OCI-LY7 (cell line): ENCODE measurements around the gene RAB44. TPM values are rescaled to one million over a fixed set of nuclear protein-coding genes. Genes with fewer than 3 reads are reported as not detected.

Source experiments
- BruUV-seq: library from RNA; stranded (reverse); fragments of 400-500 nt; replicated peaks from 2 replicates; lab custom pipeline; 2021; lab: Mats Ljungman, UMichigan
- CTCF ChIA-PET: fragments of 300-600 bp; sonication (Branson Sonifier 250); formaldehyde crosslinking; loops from one replicate; lab custom pipeline; 2022; ENCODE audit warnings: antibody characterized with exemption; ENCODE audit not compliant: unreplicated experiment; lab: Charles Lee
- POLR2A ChIA-PET: fragments of 300-600 bp; sonication (Branson Sonifier 250); formaldehyde crosslinking; loops from one replicate; lab custom pipeline; 2022; ENCODE audit warnings: antibody characterized with exemption; lab: Charles Lee
- DNase-seq: peaks from one replicate; pipeline ENCODE4 v3.0.0-alpha.2; 2015; ENCODE audit warnings: low spot score
- H2AFZ ChIP-seq: fragments of 200-600 bp; sonication (generic), shearing (Covaris generic); 2 replicates; pipeline ENCODE4 v1.6.1; 2014; ENCODE audit warnings: mild to moderate bottlenecking, antibody characterized with exemption, low read length, moderate library complexity
- H3K27ac ChIP-seq: fragments of 200-600 bp; sonication (generic); 2 replicates; pipeline ENCODE4 v1.5.1; 2014; ENCODE audit warnings: mixed run types, low read depth, mild to moderate bottlenecking, moderate library complexity, low read length, inconsistent platforms; ENCODE audit not compliant: poor library complexity, severe bottlenecking
- H3K36me3 ChIP-seq: fragments of 200-600 bp; sonication (generic); 2 replicates; pipeline ENCODE4 v1.6.1; 2014; ENCODE audit warnings: mild to moderate bottlenecking, antibody characterized with exemption, low read length, moderate library complexity, mixed read lengths; ENCODE audit not compliant: insufficient read depth
- H3K4me1 ChIP-seq: fragments of 200-600 bp; sonication (generic); 2 replicates; pipeline ENCODE4 v1.5.1; 2014; ENCODE audit warnings: mild to moderate bottlenecking, low read length; ENCODE audit not compliant: insufficient read depth, poor library complexity, severe bottlenecking
- H3K4me2 ChIP-seq: fragments of 200-600 bp; sonication (generic); 2 replicates; pipeline ENCODE4 v1.6.1; 2014; ENCODE audit warnings: mild to moderate bottlenecking, low read length
- H3K4me3 ChIP-seq: fragments of 200-600 bp; sonication (generic); 2 replicates; pipeline ENCODE4 v1.5.1; 2014; ENCODE audit warnings: mild to moderate bottlenecking, low read depth, low read length; ENCODE audit not compliant: poor library complexity, severe bottlenecking
- H3K79me2 ChIP-seq: fragments of 200-600 bp; sonication (generic); 2 replicates; pipeline ENCODE4 v1.6.1; 2016; ENCODE audit warnings: low read depth, mild to moderate bottlenecking, low read length, moderate library complexity, mixed read lengths; ENCODE audit not compliant: insufficient read depth
- H3K9me2 ChIP-seq: fragments of 200-600 bp; sonication (generic); 2 replicates; pipeline ENCODE4 v1.6.1; 2016; ENCODE audit warnings: mild to moderate bottlenecking, low read length, mixed read lengths; ENCODE audit not compliant: insufficient read depth
- H3K9me3 ChIP-seq: fragments of 200-600 bp; sonication (generic); 2 replicates; pipeline ENCODE4 v1.6.1; 2014; ENCODE audit warnings: mild to moderate bottlenecking, mixed run types, low read length, mixed read lengths
- H4K20me1 ChIP-seq: fragments of 200-600 bp; sonication (generic); 2 replicates; pipeline ENCODE4 v1.6.1; 2014; ENCODE audit warnings: mild to moderate bottlenecking, antibody characterized with exemption, low read length, moderate library complexity, mixed read lengths; ENCODE audit not compliant: insufficient read depth
- CTCF ChIP-seq: fragments of 200-600 bp; sonication (generic); conservative IDR thresholded peaks from 2 replicates; pipeline ENCODE4 v1.5.1; 2014; ENCODE audit warnings: mild to moderate bottlenecking, antibody characterized with exemption, low read length, moderate library complexity, mixed read lengths
- EZH2phosphoT487 ChIP-seq: fragments of 200-600 bp; sonication (generic); IDR thresholded peaks from 2 replicates; pipeline ENCODE4 v1.6.1; 2018; ENCODE audit warnings: low read depth, borderline replicate concordance, mild to moderate bottlenecking, mixed run types, antibody characterized with exemption, low read length, moderate library complexity, mixed read lengths
- intact Hi-C: fragments of 100-400 bp; cut with micrococcal nuclease; formaldehyde crosslinking; loops from one replicate; pipeline ENCODE4 v1.10.0; 2022; ENCODE audit not compliant: unreplicated experiment
- total RNA-seq, 2 experiments: library from RNA; depleted of rRNA in 1 of 2; stranded (reverse); fragments of >200 nt in 1 of 2; shearing (Covaris generic) in 1 of 2; gene quantifications; 2 replicates each; pipeline ENCODE4 v1.2.3, GENCODE V29; 2014 to 2022

The RAB44 gene
- total RNA-seq, 2 experiments from 2014 or later, result 0.09 TPM; not detected in 1

- Histone ChIP-seq H3K4me3 (no peak overlapping the region), H4K20me1 (no peaks in the 10 kb centered on the region), H3K36me3 (no peaks in the 10 kb centered on the region), H3K79me2 (no peaks in the 10 kb centered on the region), H3K4me2 (no peak overlapping the region), H3K9me2 (no peaks in the 10 kb centered on the region), H3K9me3 (no peaks in the 10 kb centered on the region), H2AFZ (no peak overlapping the region), H3K4me1 (peaks cover 40% of the 10 kb centered on the region), H3K27ac (no peak overlapping the region)
- intact Hi-C loops, result no loop called here
- DNase-seq, result no peak
- TF ChIP-seq EZH2phosphoT487 (no peak), CTCF (no peak)
- ChIA-PET POLR2A (interaction anchor here (0.6 to 1.2 kb wide), 3 partner anchors 35 to 67 kb away, joined by 3 to 4 read pairs (median 4); no protein-coding TSS in a partner anchor), CTCF (interaction anchor here (0.6 kb wide), 1 partner anchor 17 kb away, joined by 16 read pairs; no protein-coding TSS in a partner anchor)
- no TSS peak for BruUV-seq
Measured at GRCh38 chr6:36686668-36687513, 10.7 kb upstream of the RAB44 start.

- ChIA-PET CTCF (no interaction called here), POLR2A (interaction anchor here (0.7 to 1.2 kb wide), 3 partner anchors 33 to 171 kb away, joined by 3 to 4 read pairs (median 4); no protein-coding TSS in a partner anchor)
- DNase-seq, result no peak
- H4K20me1 ChIP-seq, result no peaks in the 10 kb centered on the region
- H3K4me3 ChIP-seq, result no peak overlapping the region
- H3K36me3 ChIP-seq, result no peaks in the 10 kb centered on the region
- H3K9me2 ChIP-seq, result no peaks in the 10 kb centered on the region
- no peak for TF ChIP-seq EZH2phosphoT487
- no peak for TF ChIP-seq CTCF
- H2AFZ ChIP-seq, result no peak overlapping the region
- peaks cover 37% of the 10 kb centered on the region for H3K4me1 ChIP-seq
- H3K4me2 ChIP-seq, result no peak overlapping the region
- no peaks in the 10 kb centered on the region for H3K79me2 ChIP-seq
- intact Hi-C loops, result no loop called here
- no peak overlapping the region for H3K27ac ChIP-seq
- no TSS peak for BruUV-seq
- H3K9me3 ChIP-seq, result no peaks in the 10 kb centered on the region
Measured at GRCh38 chr6:36688063-36688738, 9.4 kb upstream of the RAB44 start.
